KMS-11 (cell line): ENCODE data around the gene TIE1.

Experiments used
- H2AFZ ChIP-seq: fragments of 200-600 bp; sonication (generic); 2 replicates; pipeline ENCODE4 v1.6.1; 2016; ENCODE audit warnings: antibody characterized with exemption, mixed run types, low read depth
- H3K27ac ChIP-seq: fragments of 200-600 bp; sonication (generic); 2 replicates; pipeline ENCODE4 v1.6.1; 2016; ENCODE audit warnings: mild to moderate bottlenecking, mixed run types
- H3K27me3 ChIP-seq: fragments of 200-600 bp; sonication (generic); 2 replicates; pipeline ENCODE4 v1.6.1; 2017; ENCODE audit warnings: mild to moderate bottlenecking, low read depth, mixed run types, moderate library complexity; ENCODE audit not compliant: insufficient read depth
- H3K36me3 ChIP-seq: fragments of 200-600 bp; sonication (generic); 2 replicates; pipeline ENCODE4 v1.6.1; 2017; ENCODE audit warnings: mild to moderate bottlenecking, mixed run types; ENCODE audit not compliant: insufficient read depth
- H3K4me1 ChIP-seq: fragments of 200-600 bp; sonication (generic); 2 replicates; pipeline ENCODE4 v1.6.1; 2016; ENCODE audit warnings: mild to moderate bottlenecking, low read depth, mixed run types; ENCODE audit not compliant: poor library complexity, severe bottlenecking
- H3K4me2 ChIP-seq: fragments of 200-600 bp; sonication (generic); 2 replicates; pipeline ENCODE4 v1.7.0; 2016; ENCODE audit warnings: mild to moderate bottlenecking, mixed run types
- H3K4me3 ChIP-seq: fragments of 200-600 bp; sonication (generic); IDR thresholded peaks from 2 replicates; pipeline ENCODE4 v1.6.1; 2017; ENCODE audit warnings: low read depth, low read length, mixed read lengths; ENCODE audit not compliant: insufficient read depth
- H3K79me2 ChIP-seq: fragments of 200-600 bp; sonication (generic); 2 replicates; pipeline ENCODE4 v1.6.1; 2016; ENCODE audit warnings: low read depth, mixed run types; ENCODE audit not compliant: insufficient read depth
- H3K9ac ChIP-seq: fragments of 200-600 bp; sonication (generic); 2 replicates; pipeline ENCODE4 v1.6.1; 2016; ENCODE audit warnings: mild to moderate bottlenecking, mixed run types
- H4K20me1 ChIP-seq: fragments of 200-600 bp; sonication (generic); 2 replicates; pipeline ENCODE4 v1.6.1; 2016; ENCODE audit warnings: mild to moderate bottlenecking, mixed run types; ENCODE audit not compliant: insufficient read depth
- CTCF ChIP-seq: fragments of 200-600 bp; sonication (generic); conservative IDR thresholded peaks from 2 replicates; pipeline ENCODE4 v1.6.1; 2017; ENCODE audit warnings: low read depth, mild to moderate bottlenecking, antibody characterized with exemption, low read length, moderate library complexity, mixed read lengths

The TIE1 gene

GRCh38 chr1:43348343-43348808 lies 47.6 kb downstream of the TIE1 start:
- H3K36me3 ChIP-seq: no peaks in the 10 kb centered on the region
- no peaks in the 10 kb centered on the region for H4K20me1 ChIP-seq
- no peak overlapping the region for H3K4me3 ChIP-seq
- H3K9ac ChIP-seq: peak overlapping the region; percentile 60; the same call in 1 of the 2 replicates
- no peaks in the 10 kb centered on the region for H3K27me3 ChIP-seq
- H3K4me2 ChIP-seq: no peak overlapping the region
- H2AFZ ChIP-seq: peak overlapping the region; percentile 22
- H3K79me2 ChIP-seq: no peaks in the 10 kb centered on the region
- no peak overlapping the region for H3K27ac ChIP-seq
- no peaks in the 10 kb centered on the region for H3K4me1 ChIP-seq
- TF ChIP-seq CTCF: no peak

- Histone ChIP-seq H3K9ac (peak overlapping the region; percentile 60; the same call in 1 of the 2 replicates), H3K4me1 (no peaks in the 10 kb centered on the region), H3K4me3 (no peak overlapping the region), H3K27ac (peak overlapping the region; percentile 42; the same call in 1 of the 2 replicates), H3K4me2 (peak overlapping the region; percentile 25; the same call in 1 of the 2 replicates), H3K27me3 (no peaks in the 10 kb centered on the region), H3K36me3 (no peaks in the 10 kb centered on the region), H2AFZ (peak overlapping the region; percentile 27), H3K79me2 (no peaks in the 10 kb centered on the region), H4K20me1 (no peaks in the 10 kb centered on the region)
- TF ChIP-seq CTCF: no peak
These were observed 48.2 kb downstream of the TIE1 start for GRCh38 chr1:43348809-43349593.

GRCh38 chr1:43349594-43350306 lies 49.0 kb downstream of the TIE1 start:
- no peak overlapping the region; the same call in 1 of the 2 replicates for H3K9ac ChIP-seq

GRCh38 chr1:43350976-43351375 lies 50.2 kb downstream of the TIE1 start:
- no peak for TF ChIP-seq CTCF

More at GRCh38 chr1:43349594-43350306, 49.0 kb downstream of the TIE1 start:
- Histone ChIP-seq H3K4me3 (no peak overlapping the region), H3K27ac (no peak overlapping the region), H3K27me3 (no peaks in the 10 kb centered on the region), H3K4me2 (peak overlapping the region; percentile 17; the same call in 1 of the 2 replicates), H3K4me1 (no peaks in the 10 kb centered on the region), H3K79me2 (no peaks in the 10 kb centered on the region), H4K20me1 (no peaks in the 10 kb centered on the region), H2AFZ (peak overlapping the region; percentile 27), H3K36me3 (no peaks in the 10 kb centered on the region)
- TF ChIP-seq CTCF: no peak

More at GRCh38 chr1:43350976-43351375, 50.2 kb downstream of the TIE1 start:
- no peaks in the 10 kb centered on the region for H3K27me3 ChIP-seq
- no peak overlapping the region for H3K27ac ChIP-seq
- H2AFZ ChIP-seq: no peak overlapping the region
- no peaks in the 10 kb centered on the region for H3K79me2 ChIP-seq
- no peak overlapping the region for H3K4me2 ChIP-seq
- H3K9ac ChIP-seq: no peak overlapping the region
- no peaks in the 10 kb centered on the region for H3K4me1 ChIP-seq
- no peaks in the 10 kb centered on the region for H4K20me1 ChIP-seq
- no peaks in the 10 kb centered on the region for H3K36me3 ChIP-seq
- H3K4me3 ChIP-seq: no peak overlapping the region
